GM23338 (cell line): Measurements from ENCODE around the gene CAMK2N2.

ENCODE experiments used
- CREB1 ChIP-seq: fragments of 250-450 bp; sonication (Bioruptor Pico); IDR thresholded peaks from 2 replicates; pipeline ENCODE4 v1.5.0; 2020; ENCODE audit warnings: low read depth, mild to moderate bottlenecking, moderate library complexity
- EZH2 ChIP-seq: fragments of 200-600 bp; sonication (generic); IDR thresholded peaks from one replicate; pipeline ENCODE4 v1.8.0; 2017; ENCODE audit warnings: antibody characterized with exemption, mild to moderate bottlenecking, low read depth; ENCODE audit not compliant: unreplicated experiment
- EZH2phosphoT487 ChIP-seq: fragments of 200-600 bp; sonication (generic); IDR thresholded peaks from one replicate; pipeline ENCODE4 v1.8.1; 2018; ENCODE audit warnings: antibody characterized with exemption; ENCODE audit not compliant: unreplicated experiment
- NANOG ChIP-seq: IDR thresholded peaks from 2 replicates; pipeline ENCODE4 v1.6.1; 2016; ENCODE audit warnings: antibody characterized with exemption, borderline replicate concordance
- POLR2AphosphoS5 ChIP-seq: IDR thresholded peaks from 2 replicates; pipeline ENCODE4 v1.6.1; 2016; ENCODE audit warnings: antibody characterized with exemption, low read depth
- REST ChIP-seq: IDR thresholded peaks from one replicate; pipeline ENCODE4 v1.6.1; 2018; ENCODE audit warnings: antibody characterized with exemption; ENCODE audit not compliant: unreplicated experiment
- STAT1 ChIP-seq: IDR thresholded peaks from one replicate; pipeline ENCODE4 v1.6.1; 2016; ENCODE audit warnings: antibody characterized with exemption; ENCODE audit not compliant: unreplicated experiment
- ZNF114 ChIP-seq: fragments of 250-450 bp; sonication (Bioruptor Pico); IDR thresholded peaks from 2 replicates; pipeline ENCODE4 v1.5.0; 2020; ENCODE audit warnings: mild to moderate bottlenecking, moderate library complexity
- ZNF331 ChIP-seq: fragments of 250-450 bp; sonication (Bioruptor Pico); IDR thresholded peaks from 2 replicates; pipeline ENCODE4 v1.5.0; 2020; ENCODE audit warnings: low read depth, mild to moderate bottlenecking, moderate library complexity
- ZNF462 ChIP-seq: fragments of 250-450 bp; sonication (Bioruptor Pico); IDR thresholded peaks from 2 replicates; pipeline ENCODE4 v1.5.0; 2020; ENCODE audit warnings: mild to moderate bottlenecking, moderate library complexity
- TF ChIP-seq, protein P1 (sequence below), 2 experiments: fragments of 200-600 bp in 1 of 2; sonication (generic) in 1 of 2; conservative IDR thresholded peaks; 2 replicates each; pipeline versions ENCODE4 v1.5.1 to v1.6.1; 2016 to 2017; ENCODE audit warnings: antibody characterized with exemption in 2 of 2, low read depth in 2 of 2, mild to moderate bottlenecking in 2 of 2, moderate library complexity in 1 of 2
- TF ChIP-seq, protein P2 (sequence below): IDR thresholded peaks from 2 replicates; pipeline ENCODE4 v1.6.1; 2016; ENCODE audit warnings: antibody characterized with exemption

- TF ChIP-seq, protein P1, sequence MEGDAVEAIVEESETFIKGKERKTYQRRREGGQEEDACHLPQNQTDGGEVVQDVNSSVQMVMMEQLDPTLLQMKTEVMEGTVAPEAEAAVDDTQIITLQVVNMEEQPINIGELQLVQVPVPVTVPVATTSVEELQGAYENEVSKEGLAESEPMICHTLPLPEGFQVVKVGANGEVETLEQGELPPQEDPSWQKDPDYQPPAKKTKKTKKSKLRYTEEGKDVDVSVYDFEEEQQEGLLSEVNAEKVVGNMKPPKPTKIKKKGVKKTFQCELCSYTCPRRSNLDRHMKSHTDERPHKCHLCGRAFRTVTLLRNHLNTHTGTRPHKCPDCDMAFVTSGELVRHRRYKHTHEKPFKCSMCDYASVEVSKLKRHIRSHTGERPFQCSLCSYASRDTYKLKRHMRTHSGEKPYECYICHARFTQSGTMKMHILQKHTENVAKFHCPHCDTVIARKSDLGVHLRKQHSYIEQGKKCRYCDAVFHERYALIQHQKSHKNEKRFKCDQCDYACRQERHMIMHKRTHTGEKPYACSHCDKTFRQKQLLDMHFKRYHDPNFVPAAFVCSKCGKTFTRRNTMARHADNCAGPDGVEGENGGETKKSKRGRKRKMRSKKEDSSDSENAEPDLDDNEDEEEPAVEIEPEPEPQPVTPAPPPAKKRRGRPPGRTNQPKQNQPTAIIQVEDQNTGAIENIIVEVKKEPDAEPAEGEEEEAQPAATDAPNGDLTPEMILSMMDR (conservative IDR thresholded peaks at IDR 0.05; ENCODE audit: low read depth in 2 of 2), result no peak
- no peak for TF ChIP-seq POLR2AphosphoS5
- no peak for TF ChIP-seq REST
- no peak for TF ChIP-seq CREB1 (CRISPR knock-in tag)
- no peak for TF ChIP-seq EZH2
- TF ChIP-seq EZH2phosphoT487, result no peak
- no peak for TF ChIP-seq ZNF331 (CRISPR knock-in tag)
- TF ChIP-seq STAT1, result no peak
- no peak for TF ChIP-seq NANOG
- TF ChIP-seq ZNF114 (CRISPR knock-in tag), result no peak
- TF ChIP-seq, protein P2, sequence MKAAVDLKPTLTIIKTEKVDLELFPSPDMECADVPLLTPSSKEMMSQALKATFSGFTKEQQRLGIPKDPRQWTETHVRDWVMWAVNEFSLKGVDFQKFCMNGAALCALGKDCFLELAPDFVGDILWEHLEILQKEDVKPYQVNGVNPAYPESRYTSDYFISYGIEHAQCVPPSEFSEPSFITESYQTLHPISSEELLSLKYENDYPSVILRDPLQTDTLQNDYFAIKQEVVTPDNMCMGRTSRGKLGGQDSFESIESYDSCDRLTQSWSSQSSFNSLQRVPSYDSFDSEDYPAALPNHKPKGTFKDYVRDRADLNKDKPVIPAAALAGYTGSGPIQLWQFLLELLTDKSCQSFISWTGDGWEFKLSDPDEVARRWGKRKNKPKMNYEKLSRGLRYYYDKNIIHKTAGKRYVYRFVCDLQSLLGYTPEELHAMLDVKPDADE, result no peak
- TF ChIP-seq ZNF462 (CRISPR knock-in tag), result no peak
Measured at GRCh38 chr3:184275381-184275701, 14.0 kb upstream of the CAMK2N2 start.
